Adrenal gland (tissue), 12 donors: Measurements from ENCODE around the gene PARD6G. TPM values are rescaled to one million over a fixed set of nuclear protein-coding genes. Genes with fewer than 3 reads are reported as not detected.
"Not testable (repeated sequence)": the region's sequence is repeated elsewhere in the genome, so short reads cannot be mapped to it uniquely, and the experiment has no call there.

Source experiments
- DNase-seq, 7 donors: peaks; one replicate each; pipeline ENCODE4 v3.0.0-alpha.2; 2019 to 2020
- H3K27ac ChIP-seq, 5 donors: fragments of 200-600 bp; sonication (generic) in 4 of 5; 1 replicate in 3 of 5; 2 replicates in 2 of 5; pipeline versions ENCODE4 v1.5.1 to v1.8.0; 2016 to 2020; ENCODE audit warnings: mild to moderate bottlenecking in 1 of 5
- H3K27me3 ChIP-seq: fragments of 200-600 bp; 2 replicates; pipeline ENCODE4 v1.8.0; 2021
- H3K36me3 ChIP-seq, 2 donors: fragments of 200-600 bp; replicated peaks in 1 of 2; 1 replicate in 1 of 2; 2 replicates in 1 of 2; pipeline versions ENCODE4 v1.5.1 to v1.8.0; 2018 to 2022
- H3K4me1 ChIP-seq, 2 donors: fragments of 200-600 bp; replicated peaks in 1 of 2; 1 replicate in 1 of 2; 2 replicates in 1 of 2; pipeline versions ENCODE4 v1.5.1 to v1.8.0; 2018 to 2021
- H3K4me3 ChIP-seq, 4 donors: fragments of 200-600 bp; sonication (generic) in 3 of 4; one replicate each; pipeline ENCODE4 v1.5.1; 2016 to 2018
- H3K9me3 ChIP-seq, 3 donors: fragments of 200-600 bp; sonication (generic) in 1 of 3; replicated peaks in 1 of 3; 1 replicate in 2 of 3; 2 replicates in 1 of 3; pipeline versions ENCODE4 v1.5.1 to v1.8.0; 2016 to 2021
- POLR2A ChIP-seq, 2 donors: fragments of 450-650 bp; IDR thresholded peaks; one replicate each; pipeline ENCODE4 v1.6.1; 2017; ENCODE audit warnings: antibody characterized with exemption in 2 of 2, mild to moderate bottlenecking in 2 of 2, moderate library complexity in 1 of 2
- WGBS, 4 donors: extraction: QIAGEN DNeasy Blood & Tissue Kit in 2 of 4; methylation state at CpG; one replicate each; pipeline versions ENCODE4 v1.1.5 to v1.1.7; 2013 to 2017; 5-methylcytosine and 5-hydroxymethylcytosine counted together
- intact Hi-C, 2 donors: fragments of 100-400 bp; cut with DNase I; formaldehyde crosslinking; loops; one replicate each; pipeline versions ENCODE4 v1.14.1 to v1.15.0; 2022 to 2023
- polyA plus RNA-seq, 3 donors: library from polyadenylated mRNA; stranded (reverse); fragments of 200-250 nt in 2 of 3; fragments of 350-450 nt in 1 of 3; fragmentation: Illumina TruSeq in 1 of 3; extraction: RNeasy Lipid Tissue Mini Kit (QIAGEN cat#74804) in 1 of 3; gene quantifications; one replicate each; pipeline ENCODE4 v1.2.3, GENCODE V29; 2013 to 2014
- total RNA-seq, 9 donors: library from RNA; depleted of rRNA in 4 of 9; stranded (reverse); fragments of >200 nt in 4 of 9; fragments of 120-200 nt in 1 of 9; fragmentation: NEBNext Ultra II Directional in 1 of 9; extraction: Animal tissue kit (Norgen Biotek cat#: 25700) in 1 of 9; gene quantifications; one replicate each; pipeline versions ENCODE4 v1.1.0 to v1.2.4, GENCODE V29; 2013 to 2023
- TF ChIP-seq, protein P1 (sequence below), 6 experiments: fragments of 450-650 bp in 4 of 6; fragments of 200-600 bp in 2 of 6; sonication (generic) in 1 of 6; IDR thresholded peaks; 1 replicate in 5 of 6; 2 replicates in 1 of 6; pipeline versions ENCODE4 v1.5.1 to v1.8.0; 2016 to 2021; ENCODE audit warnings: antibody characterized with exemption in 6 of 6, mild to moderate bottlenecking in 2 of 6, moderate library complexity in 1 of 6
- donor health status: healthy with polysubstance abuse.
- donor health status: Bipolar disorder and iron deficiency.
- donor health status: DM: yes; HTN: yes; CAD: no.
- donor health status: DM: no; HTN: no; CAD: no.
- donor health status: DM: no; HTN: no; CAD: no.
- donor health status: DM: yes; HTN: yes; CAD: no.

The PARD6G gene
- total and polyA plus RNA-seq, 12 donors, result 0.95 to 4.3 (median 2.3) TPM

DNA sequence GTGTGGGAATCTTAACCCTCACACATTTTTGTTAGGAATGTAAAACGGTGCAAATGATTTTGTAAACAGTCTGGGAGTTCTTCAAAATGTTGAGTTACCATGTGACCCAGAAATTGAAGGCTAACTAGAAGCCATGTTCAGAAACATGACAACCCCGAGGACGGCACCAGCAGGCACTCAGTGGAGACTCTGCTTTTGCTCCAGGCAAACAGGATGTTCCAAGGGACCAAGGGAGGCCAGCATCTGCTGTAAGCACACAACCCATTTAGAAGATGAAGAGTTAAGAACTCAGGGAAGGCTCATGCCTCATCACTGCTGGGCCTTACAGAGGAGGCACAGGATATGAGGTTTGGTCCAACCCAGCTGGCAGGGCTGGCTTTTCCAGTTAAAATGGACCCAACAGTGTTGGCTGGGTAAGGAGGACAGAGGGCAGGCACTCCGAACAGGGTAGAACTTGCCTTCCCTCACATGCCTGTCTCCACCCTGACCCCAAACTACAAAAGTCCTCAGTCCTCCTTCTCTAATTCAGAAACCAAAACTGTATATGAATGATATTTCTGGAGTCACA lies 23.6 kb downstream of the PARD6G start:
- Histone ChIP-seq H3K4me1 (no peaks in the 10 kb centered on the region), H3K27ac (no peak overlapping the region), H3K9me3 (no peaks in the 10 kb centered on the region), H3K4me3 (no peak overlapping the region), H3K36me3 (no peaks in the 10 kb centered on the region), H3K27me3 (no peaks in the 10 kb centered on the region)
- intact Hi-C loops, result no loop called here
- TF ChIP-seq POLR2A (IDR thresholded peaks at IDR 0.05), result no peak
- TF ChIP-seq, protein P1, sequence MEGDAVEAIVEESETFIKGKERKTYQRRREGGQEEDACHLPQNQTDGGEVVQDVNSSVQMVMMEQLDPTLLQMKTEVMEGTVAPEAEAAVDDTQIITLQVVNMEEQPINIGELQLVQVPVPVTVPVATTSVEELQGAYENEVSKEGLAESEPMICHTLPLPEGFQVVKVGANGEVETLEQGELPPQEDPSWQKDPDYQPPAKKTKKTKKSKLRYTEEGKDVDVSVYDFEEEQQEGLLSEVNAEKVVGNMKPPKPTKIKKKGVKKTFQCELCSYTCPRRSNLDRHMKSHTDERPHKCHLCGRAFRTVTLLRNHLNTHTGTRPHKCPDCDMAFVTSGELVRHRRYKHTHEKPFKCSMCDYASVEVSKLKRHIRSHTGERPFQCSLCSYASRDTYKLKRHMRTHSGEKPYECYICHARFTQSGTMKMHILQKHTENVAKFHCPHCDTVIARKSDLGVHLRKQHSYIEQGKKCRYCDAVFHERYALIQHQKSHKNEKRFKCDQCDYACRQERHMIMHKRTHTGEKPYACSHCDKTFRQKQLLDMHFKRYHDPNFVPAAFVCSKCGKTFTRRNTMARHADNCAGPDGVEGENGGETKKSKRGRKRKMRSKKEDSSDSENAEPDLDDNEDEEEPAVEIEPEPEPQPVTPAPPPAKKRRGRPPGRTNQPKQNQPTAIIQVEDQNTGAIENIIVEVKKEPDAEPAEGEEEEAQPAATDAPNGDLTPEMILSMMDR (IDR thresholded peaks at IDR 0.05), result no peak
- DNase-seq, result peak in 1 of 7 donors; percentile 6
- WGBS, 4 donors, result 69 to 78% (median 75%) methylated on average over 3 to 4 of the region's 4 CpGs

DNA sequence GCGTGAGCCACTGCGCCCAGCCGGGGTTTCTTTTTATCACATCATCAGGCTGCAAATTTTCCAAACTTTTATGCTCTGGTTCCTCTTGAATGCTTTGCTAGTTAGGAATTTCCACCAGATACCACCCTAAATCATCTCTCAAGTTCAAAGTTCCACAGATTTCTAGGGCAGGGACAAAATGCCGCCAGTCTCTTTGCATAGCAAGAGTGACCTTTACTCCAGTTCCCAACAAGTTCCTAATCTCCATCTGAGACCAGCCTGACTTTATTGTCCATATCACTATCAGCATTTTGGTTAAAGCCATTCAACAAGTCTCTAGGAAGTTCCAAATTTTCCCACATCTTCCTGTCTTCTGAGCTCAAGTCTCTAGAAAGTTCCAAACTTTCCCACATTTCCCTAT lies 27.8 kb downstream of the PARD6G start:
- H3K4me1 ChIP-seq, H3K9me3 ChIP-seq, intact Hi-C loops, H3K27me3 ChIP-seq, DNase-seq, H3K36me3 ChIP-seq, H3K4me3 ChIP-seq, H3K27ac ChIP-seq: not testable (repeated sequence)
- WGBS, 4 donors, result 89 to 93% (median 91%) methylated on average over 4 of the region's 4 CpGs

DNA sequence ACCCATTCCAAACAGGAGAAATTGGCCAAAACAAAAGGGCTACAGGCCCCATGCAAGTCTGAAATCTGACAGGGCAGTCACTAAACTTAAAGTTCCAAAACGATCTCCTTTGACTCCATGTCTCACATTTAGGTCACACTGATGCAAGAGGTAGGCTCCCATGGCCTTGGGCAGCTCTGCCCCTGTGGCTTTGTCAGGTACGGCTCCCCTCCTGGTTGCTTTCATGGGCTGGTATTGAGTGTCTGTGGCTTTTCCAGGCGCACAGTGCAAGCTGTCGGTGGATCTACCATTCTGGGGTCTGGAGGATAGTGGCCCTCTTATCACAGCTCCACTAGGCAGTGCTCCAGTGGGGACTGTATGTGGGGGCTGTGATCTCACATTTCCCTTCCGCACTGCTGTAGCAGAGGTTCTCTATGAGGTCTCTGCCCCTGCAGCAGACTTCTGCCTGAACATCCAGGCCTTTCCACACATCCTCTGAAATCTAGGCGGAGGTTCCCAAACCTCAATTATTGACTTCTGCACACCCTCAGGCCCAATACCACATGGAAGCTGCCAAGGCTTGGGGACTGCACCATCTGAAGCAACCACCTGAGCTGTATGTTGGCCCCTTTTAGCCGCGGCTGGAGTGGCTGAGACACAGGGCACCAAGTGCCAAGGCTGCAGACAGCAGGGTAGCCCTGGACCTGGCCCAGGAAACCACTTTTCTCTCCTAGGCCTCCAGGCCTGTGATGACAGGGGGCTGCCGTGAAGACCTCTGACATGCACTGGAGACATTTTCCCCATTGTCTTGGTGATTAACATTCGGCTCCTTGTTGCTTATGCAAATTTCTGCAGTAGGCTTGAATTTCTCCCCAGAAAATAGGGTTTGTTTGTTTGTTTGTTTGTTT lies 28.7 kb downstream of the PARD6G start:
- intact Hi-C loops, result no loop called here
- Histone ChIP-seq H3K27me3 (no peaks in the 10 kb centered on the region), H3K9me3 (peaks cover 0 to 2% (median 0%) of the 10 kb centered on the region in 3 donors), H3K4me3 (no peak overlapping the region), H3K36me3 (no peaks in the 10 kb centered on the region), H3K27ac (no peak overlapping the region), H3K4me1 (no peaks in the 10 kb centered on the region)
- TF ChIP-seq POLR2A (IDR thresholded peaks at IDR 0.05), result no peak
- TF ChIP-seq, protein P1 (IDR thresholded peaks at IDR 0.05), result no peak
- peak in 1 of 7 donors; percentile 42 for DNase-seq
- WGBS, 4 donors, result 87 to 92% (median 90%) methylated on average over 3 to 10 of the region's 10 CpGs

DNA sequence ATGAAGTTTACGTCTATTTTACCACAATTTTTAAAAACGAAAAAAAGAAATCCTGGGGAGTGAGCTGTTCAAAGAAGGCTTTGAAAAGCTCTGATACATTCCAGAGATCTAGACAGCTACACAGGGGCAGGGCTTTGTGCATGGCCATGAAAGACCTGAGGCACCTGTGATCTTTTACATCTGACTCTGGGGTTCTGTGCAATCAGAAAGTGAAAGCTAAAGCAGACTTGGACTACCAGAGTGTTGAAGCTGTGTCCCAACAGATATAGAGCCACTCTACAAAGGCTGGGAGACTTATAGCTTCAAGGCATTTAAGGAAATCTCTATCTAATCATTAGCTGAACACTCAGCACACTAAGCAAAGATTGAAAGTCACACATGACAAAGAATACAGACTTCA lies 34.1 kb downstream of the PARD6G start:
- TF ChIP-seq POLR2A (IDR thresholded peaks at IDR 0.05), result no peak
- TF ChIP-seq, protein P1 (IDR thresholded peaks at IDR 0.05), result no peak
- H3K36me3 ChIP-seq, result no peaks in the 10 kb centered on the region
- intact Hi-C loops, result no loop called here
- 71 to 79% (median 74%) methylated on average over 2 of the region's 2 CpGs for WGBS, 4 donors
- no peak overlapping the region for H3K4me3 ChIP-seq
- no peaks in the 10 kb centered on the region for H3K4me1 ChIP-seq
- H3K9me3 ChIP-seq, result peaks cover 0 to 2% (median 0%) of the 10 kb centered on the region in 3 donors
- no peaks in the 10 kb centered on the region for H3K27me3 ChIP-seq
- H3K27ac ChIP-seq, result no peak overlapping the region
- DNase-seq, result no peak
